ENCODE results near the gene KCNMB4.
A peak's percentile ranks its signal among the peaks of the same experiment; 100 is the strongest.

Gene KCNMB4

GRCh38 chr12:70365648-70366518 is at the start of gene KCNMB4:
TSS of gene KCNMB4 (plus strand) at chr12:70366290. CDS start at chr12:70366735, 445 bp downstream.
- peak; percentile 76 for DNase-seq

- DNase-seq: no peak
Measured at GRCh38 chr12:70317781-70318180, 48.3 kb upstream of the KCNMB4 start.

- no peak for DNase-seq
Measured at GRCh38 chr12:70319605-70320004, 46.5 kb upstream of the KCNMB4 start.

- DNase-seq: no peak
Measured at GRCh38 chr12:70321191-70321590, 44.9 kb upstream of the KCNMB4 start.

- no peak for DNase-seq
Measured at GRCh38 chr12:70327541-70327940, 38.5 kb upstream of the KCNMB4 start.

GRCh38 chr12:70329728-70330127 is 36.4 kb upstream of the KCNMB4 start:
- DNase-seq: no peak

- no peak for DNase-seq
Measured at GRCh38 chr12:70330158-70330557, 35.9 kb upstream of the KCNMB4 start.

- DNase-seq: no peak
Measured at GRCh38 chr12:70332236-70332635, 33.9 kb upstream of the KCNMB4 start.

GRCh38 chr12:70334742-70335141 is 31.3 kb upstream of the KCNMB4 start:
- DNase-seq: no peak

- DNase-seq: no peak
Measured at GRCh38 chr12:70338531-70338930, 27.6 kb upstream of the KCNMB4 start.

- DNase-seq: no peak
Measured at GRCh38 chr12:70351076-70351475, 15.0 kb upstream of the KCNMB4 start.

GRCh38 chr12:70353780-70354660 is 12.1 kb upstream of the KCNMB4 start:
- DNase-seq: no peak

GRCh38 chr12:70354787-70355186 is 11.3 kb upstream of the KCNMB4 start:
- no peak for DNase-seq

GRCh38 chr12:70355972-70356371 is 10.1 kb upstream of the KCNMB4 start:
- DNase-seq: no peak

- DNase-seq: no peak
Measured at GRCh38 chr12:70359458-70360197, 6.5 kb upstream of the KCNMB4 start.

- no peak for DNase-seq
Measured at GRCh38 chr12:70360218-70360617, 5.9 kb upstream of the KCNMB4 start.

- no peak for DNase-seq
Measured at GRCh38 chr12:70364695-70365397, 1.2 kb upstream of the KCNMB4 start.

GRCh38 chr12:70365398-70365647 is 767 bp upstream of the KCNMB4 start:
- no peak for DNase-seq

- DNase-seq: peak; percentile 56
Measured at GRCh38 chr12:70366581-70367257, 629 bp downstream of the KCNMB4 start.

- DNase-seq: no peak
Measured at GRCh38 chr12:70367258-70368141, 1.4 kb downstream of the KCNMB4 start.

- DNase-seq: no peak
Measured at GRCh38 chr12:70372881-70373280, 6.8 kb downstream of the KCNMB4 start.

All from NCI-H2171 (cell line).